Muscle layer of colon (tissue), 2 donors: ENCODE results near the gene CDH15.

ENCODE experiments used
- H3K27ac ChIP-seq: one replicate; pipeline ENCODE4 v1.7.0; 2013; ENCODE audit warnings: low read depth, mild to moderate bottlenecking, low read length, moderate library complexity
- H3K27me3 ChIP-seq, 2 donors: one replicate each; pipeline ENCODE4 v1.7.0; 2013; ENCODE audit warnings: low read length in 2 of 2, mild to moderate bottlenecking in 2 of 2; ENCODE audit not compliant: insufficient read depth in 2 of 2, control insufficient read depth in 1 of 2
- H3K36me3 ChIP-seq: one replicate; pipeline ENCODE4 v1.7.0; 2013; ENCODE audit warnings: mild to moderate bottlenecking, low read length; ENCODE audit not compliant: insufficient read depth
- H3K4me1 ChIP-seq: one replicate; pipeline ENCODE4 v1.7.0; 2013; ENCODE audit warnings: mild to moderate bottlenecking, low read length; ENCODE audit not compliant: insufficient read depth
- H3K4me3 ChIP-seq, 2 donors: one replicate each; pipeline ENCODE4 v1.7.0; 2013; ENCODE audit warnings: low read length in 2 of 2, low read depth in 1 of 2, mild to moderate bottlenecking in 1 of 2, moderate library complexity in 1 of 2
- H3K9ac ChIP-seq: one replicate; pipeline ENCODE4 v1.7.0; 2013; ENCODE audit warnings: low read length
- H3K9me3 ChIP-seq: one replicate; pipeline ENCODE4 v1.7.0; 2013; ENCODE audit warnings: mild to moderate bottlenecking, low read length
- donor health status: abdominal sarcoma.
- donor health status: Adenocarcinoma of cecum.

The CDH15 gene

GRCh38 chr16:89194340-89195311, 23.1 kb downstream of the CDH15 start:
- Histone ChIP-seq H3K27ac (no peak overlapping the region), H3K9me3 (no peaks in the 10 kb centered on the region), H3K4me1 (no peaks in the 10 kb centered on the region), H3K9ac (no peak overlapping the region), H3K36me3 (no peaks in the 10 kb centered on the region), H3K27me3 (peaks cover 8 to 44% of the 10 kb centered on the region in 2 donors), H3K4me3 (no peak overlapping the region)

- no peak overlapping the region for H3K4me3 ChIP-seq
- H3K4me1 ChIP-seq = no peaks in the 10 kb centered on the region
- H3K27ac ChIP-seq = no peak overlapping the region
- H3K27me3 ChIP-seq = peaks cover 8 to 47% of the 10 kb centered on the region in 2 donors
- H3K36me3 ChIP-seq = no peaks in the 10 kb centered on the region
- no peaks in the 10 kb centered on the region for H3K9me3 ChIP-seq
- no peak overlapping the region for H3K9ac ChIP-seq
These were observed 24.1 kb downstream of the CDH15 start for GRCh38 chr16:89195521-89196171.

- no peak overlapping the region for H3K27ac ChIP-seq
- H3K27me3 ChIP-seq = peaks cover 0 to 37% of the 10 kb centered on the region in 2 donors
- H3K9me3 ChIP-seq = no peaks in the 10 kb centered on the region
- no peaks in the 10 kb centered on the region for H3K4me1 ChIP-seq
- H3K9ac ChIP-seq = no peak overlapping the region
- no peak overlapping the region for H3K4me3 ChIP-seq
- no peaks in the 10 kb centered on the region for H3K36me3 ChIP-seq
These were observed 25.6 kb downstream of the CDH15 start for GRCh38 chr16:89197033-89197632.

- Histone ChIP-seq H3K36me3 (no peaks in the 10 kb centered on the region), H3K27me3 (peaks cover 6 to 41% of the 10 kb centered on the region in 2 donors), H3K9me3 (no peaks in the 10 kb centered on the region), H3K4me3 (no peak overlapping the region), H3K4me1 (no peaks in the 10 kb centered on the region), H3K9ac (no peak overlapping the region), H3K27ac (no peak overlapping the region)
These were observed 26.3 kb downstream of the CDH15 start for GRCh38 chr16:89197633-89198416.

GRCh38 chr16:89198417-89199240, 27.1 kb downstream of the CDH15 start:
- Histone ChIP-seq H3K9me3 (no peaks in the 10 kb centered on the region), H3K4me1 (no peaks in the 10 kb centered on the region), H3K27me3 (peaks cover 14 to 48% of the 10 kb centered on the region in 2 donors), H3K36me3 (no peaks in the 10 kb centered on the region), H3K27ac (no peak overlapping the region), H3K4me3 (no peak overlapping the region), H3K9ac (no peak overlapping the region)

GRCh38 chr16:89199241-89200123, 27.9 kb downstream of the CDH15 start:
- H3K4me3 ChIP-seq = no peak overlapping the region
- H3K4me1 ChIP-seq = no peaks in the 10 kb centered on the region
- no peak overlapping the region for H3K9ac ChIP-seq
- no peaks in the 10 kb centered on the region for H3K36me3 ChIP-seq
- H3K27me3 ChIP-seq = peaks cover 20 to 48% of the 10 kb centered on the region in 2 donors
- H3K27ac ChIP-seq = no peak overlapping the region
- H3K9me3 ChIP-seq = no peaks in the 10 kb centered on the region

GRCh38 chr16:89200124-89200849, 28.7 kb downstream of the CDH15 start, which contains the start of gene SLC22A31:
Gene SLC22A31, minus strand, starts transcription at chr16:89200537. Its CDS starts 36 bp downstream, at chr16:89200501.
- no peak within 1 kb of the TSS for H3K27ac ChIP-seq
- H3K27me3 ChIP-seq = peaks cover 20 to 48% of the 10 kb centered on the region in 2 donors
- H3K9me3 ChIP-seq = no peaks in the 10 kb centered on the region
- no peaks in the 10 kb centered on the region for H3K4me1 ChIP-seq
- H3K9ac ChIP-seq = no peak within 1 kb of the TSS
- H3K36me3 ChIP-seq = no peaks in the 10 kb centered on the region
- H3K4me3 ChIP-seq = no peak within 1 kb of the TSS

- no peaks in the 10 kb centered on the region for H3K9me3 ChIP-seq
- H3K9ac ChIP-seq = no peak overlapping the region
- no peak overlapping the region for H3K27ac ChIP-seq
- H3K36me3 ChIP-seq = no peaks in the 10 kb centered on the region
- H3K4me3 ChIP-seq = no peak overlapping the region
- no peaks in the 10 kb centered on the region for H3K4me1 ChIP-seq
- peaks cover 20 to 48% of the 10 kb centered on the region in 2 donors for H3K27me3 ChIP-seq
These were observed 29.4 kb downstream of the CDH15 start for GRCh38 chr16:89200850-89201411.
